ENCODE data around the gene LARGE1.

DNA sequence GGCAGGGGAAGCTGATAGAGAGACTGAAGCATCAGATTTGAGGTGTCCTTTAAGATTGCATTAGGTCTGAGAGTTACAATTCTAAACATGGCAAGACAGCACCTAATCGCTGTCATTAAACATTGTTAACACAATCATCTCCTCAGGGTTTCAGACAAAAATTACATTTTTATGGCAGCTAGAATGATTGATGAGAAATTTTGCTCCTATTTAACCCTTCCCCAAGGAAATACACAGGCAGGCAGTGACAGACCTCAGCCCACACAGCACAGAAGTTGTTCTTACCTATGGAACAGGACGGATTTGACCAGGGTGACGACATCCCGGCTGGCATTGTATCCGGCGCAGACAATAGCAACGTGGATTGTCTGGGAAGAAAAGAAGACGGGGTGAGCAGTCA, 294.3 kb downstream of the LARGE1 start:
- TF ChIP-seq, protein P1, sequence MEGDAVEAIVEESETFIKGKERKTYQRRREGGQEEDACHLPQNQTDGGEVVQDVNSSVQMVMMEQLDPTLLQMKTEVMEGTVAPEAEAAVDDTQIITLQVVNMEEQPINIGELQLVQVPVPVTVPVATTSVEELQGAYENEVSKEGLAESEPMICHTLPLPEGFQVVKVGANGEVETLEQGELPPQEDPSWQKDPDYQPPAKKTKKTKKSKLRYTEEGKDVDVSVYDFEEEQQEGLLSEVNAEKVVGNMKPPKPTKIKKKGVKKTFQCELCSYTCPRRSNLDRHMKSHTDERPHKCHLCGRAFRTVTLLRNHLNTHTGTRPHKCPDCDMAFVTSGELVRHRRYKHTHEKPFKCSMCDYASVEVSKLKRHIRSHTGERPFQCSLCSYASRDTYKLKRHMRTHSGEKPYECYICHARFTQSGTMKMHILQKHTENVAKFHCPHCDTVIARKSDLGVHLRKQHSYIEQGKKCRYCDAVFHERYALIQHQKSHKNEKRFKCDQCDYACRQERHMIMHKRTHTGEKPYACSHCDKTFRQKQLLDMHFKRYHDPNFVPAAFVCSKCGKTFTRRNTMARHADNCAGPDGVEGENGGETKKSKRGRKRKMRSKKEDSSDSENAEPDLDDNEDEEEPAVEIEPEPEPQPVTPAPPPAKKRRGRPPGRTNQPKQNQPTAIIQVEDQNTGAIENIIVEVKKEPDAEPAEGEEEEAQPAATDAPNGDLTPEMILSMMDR (IDR thresholded peaks at IDR 0.05): no peak
- TF ChIP-seq POLR2A (IDR thresholded peaks at IDR 0.05): no peak
